Smooth muscle cell (in vitro differentiated cells): ENCODE measurements around the gene IL36A. TPM values are rescaled to one million over a fixed set of nuclear protein-coding genes. Genes with fewer than 3 reads are reported as not detected.

Source experiments
- DNase-seq: peaks from one replicate; lab custom pipeline; 2025; ENCODE audit not compliant: unreplicated experiment; lab: John Stamatoyannopoulos, UW
- H2AFZ ChIP-seq: fragments of 200-600 bp; sonication (generic); 2 replicates; pipeline ENCODE4 v1.6.0; 2016; ENCODE audit warnings: antibody characterized with exemption, low read depth, mild to moderate bottlenecking
- H3F3A ChIP-seq: fragments of 200-600 bp; sonication (generic); 2 replicates; pipeline ENCODE4 v1.6.0; 2017; ENCODE audit warnings: antibody characterized with exemption, low read depth
- H3K27ac ChIP-seq: fragments of 200-600 bp; sonication (generic); 2 replicates; pipeline ENCODE4 v1.5.1; 2016; ENCODE audit warnings: low read depth, mild to moderate bottlenecking
- H3K27me3 ChIP-seq: fragments of 200-600 bp; sonication (generic); 2 replicates; pipeline ENCODE4 v1.6.1; 2016; ENCODE audit warnings: low read depth, mild to moderate bottlenecking
- H3K36me3 ChIP-seq: fragments of 200-600 bp; sonication (generic); 2 replicates; pipeline ENCODE4 v1.5.1; 2016; ENCODE audit warnings: low read depth
- H3K4me1 ChIP-seq: fragments of 200-600 bp; sonication (generic); 2 replicates; pipeline ENCODE4 v1.5.1; 2016; ENCODE audit warnings: low read depth
- H3K4me2 ChIP-seq: fragments of 200-600 bp; sonication (generic); 2 replicates; pipeline ENCODE4 v1.6.0; 2016; ENCODE audit warnings: mild to moderate bottlenecking
- H3K4me3 ChIP-seq: fragments of 200-600 bp; sonication (generic); 2 replicates; pipeline ENCODE4 v1.5.1; 2016; ENCODE audit warnings: mild to moderate bottlenecking
- H3K79me2 ChIP-seq: fragments of 200-600 bp; sonication (generic); 2 replicates; pipeline ENCODE4 v1.6.0; 2016; ENCODE audit warnings: low read depth, mild to moderate bottlenecking
- H3K9ac ChIP-seq: fragments of 200-600 bp; sonication (generic); 2 replicates; pipeline ENCODE4 v1.6.0; 2016; ENCODE audit warnings: low read depth
- H3K9me3 ChIP-seq: fragments of 200-600 bp; sonication (generic); replicated peaks from 2 replicates; pipeline ENCODE4 v1.5.1; 2016; ENCODE audit warnings: low read depth
- H4K20me1 ChIP-seq: fragments of 200-600 bp; sonication (generic); 2 replicates; pipeline ENCODE4 v1.6.0; 2016; ENCODE audit warnings: low read depth
- WGBS: methylation state at CpG from one replicate; pipeline ENCODE4 v1.1.7; 2016; ENCODE audit warnings: low lambda C conversion rate; 5-methylcytosine and 5-hydroxymethylcytosine counted together
- polyA plus RNA-seq: library from polyadenylated mRNA; unstranded; fragments of >200 nt; fragmentation: Nextera tagmentation; extraction: Ambion mirVana; gene quantifications from 2 replicates; pipeline ENCODE4 v1.2.1, GENCODE V29; 2016
- total RNA-seq: library from RNA; depleted of rRNA; stranded (reverse); fragments of >200 nt; gene quantifications from 2 replicates; pipeline ENCODE4 v1.2.3, GENCODE V29; 2014
- TF ChIP-seq, protein P1 (sequence below): fragments of 200-600 bp; sonication (generic); IDR thresholded peaks from 2 replicates; pipeline ENCODE4 v1.5.1; 2017; ENCODE audit warnings: borderline replicate concordance, mild to moderate bottlenecking, antibody characterized with exemption; ENCODE audit not compliant: insufficient read depth, poor library complexity, severe bottlenecking

The IL36A gene
- total and polyA plus RNA-seq, 2 experiments from 2014 or later, result not detected

- Histone ChIP-seq H3F3A (no peaks in the 10 kb centered on the region), H3K27ac (no peak within 1 kb of the TSS), H3K79me2 (no peaks in the 10 kb centered on the region), H3K36me3 (no peaks in the 10 kb centered on the region), H3K4me3 (no peak within 1 kb of the TSS), H3K27me3 (peaks cover 81% of the 10 kb centered on the region), H3K9ac (no peak within 1 kb of the TSS), H3K4me2 (no peak within 1 kb of the TSS), H2AFZ (no peak within 1 kb of the TSS), H3K4me1 (no peaks in the 10 kb centered on the region), H3K9me3 (no peaks in the 10 kb centered on the region), H4K20me1 (no peaks in the 10 kb centered on the region)
- no peak for DNase-seq
- TF ChIP-seq, protein P1, sequence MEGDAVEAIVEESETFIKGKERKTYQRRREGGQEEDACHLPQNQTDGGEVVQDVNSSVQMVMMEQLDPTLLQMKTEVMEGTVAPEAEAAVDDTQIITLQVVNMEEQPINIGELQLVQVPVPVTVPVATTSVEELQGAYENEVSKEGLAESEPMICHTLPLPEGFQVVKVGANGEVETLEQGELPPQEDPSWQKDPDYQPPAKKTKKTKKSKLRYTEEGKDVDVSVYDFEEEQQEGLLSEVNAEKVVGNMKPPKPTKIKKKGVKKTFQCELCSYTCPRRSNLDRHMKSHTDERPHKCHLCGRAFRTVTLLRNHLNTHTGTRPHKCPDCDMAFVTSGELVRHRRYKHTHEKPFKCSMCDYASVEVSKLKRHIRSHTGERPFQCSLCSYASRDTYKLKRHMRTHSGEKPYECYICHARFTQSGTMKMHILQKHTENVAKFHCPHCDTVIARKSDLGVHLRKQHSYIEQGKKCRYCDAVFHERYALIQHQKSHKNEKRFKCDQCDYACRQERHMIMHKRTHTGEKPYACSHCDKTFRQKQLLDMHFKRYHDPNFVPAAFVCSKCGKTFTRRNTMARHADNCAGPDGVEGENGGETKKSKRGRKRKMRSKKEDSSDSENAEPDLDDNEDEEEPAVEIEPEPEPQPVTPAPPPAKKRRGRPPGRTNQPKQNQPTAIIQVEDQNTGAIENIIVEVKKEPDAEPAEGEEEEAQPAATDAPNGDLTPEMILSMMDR, result no peak
- 81% methylated on average over 7 of the region's 7 CpGs for WGBS
These were observed 27.7 kb upstream of the IL36A start, which contains the start of gene IL36G for GRCh38 chr2:112977559-112978056. Gene IL36G, plus strand, starts transcription at chr2:112978006. Its CDS starts 633 bp downstream, at chr2:112978639.

GRCh38 chr2:112979731-112980130 is 25.5 kb upstream of the IL36A start:
- Histone ChIP-seq H3K27me3 (peaks cover 66% of the 10 kb centered on the region), H3K9me3 (no peaks in the 10 kb centered on the region), H3F3A (no peaks in the 10 kb centered on the region), H3K27ac (no peak overlapping the region), H3K36me3 (no peaks in the 10 kb centered on the region), H3K79me2 (no peaks in the 10 kb centered on the region), H4K20me1 (no peaks in the 10 kb centered on the region), H3K4me2 (no peak overlapping the region), H3K4me1 (no peaks in the 10 kb centered on the region), H2AFZ (no peak overlapping the region), H3K9ac (no peak overlapping the region), H3K4me3 (no peak overlapping the region)
- no peak for DNase-seq
- 72% methylated on average over 1 of the region's 1 CpG for WGBS
- TF ChIP-seq, protein P1, result no peak

DNA sequence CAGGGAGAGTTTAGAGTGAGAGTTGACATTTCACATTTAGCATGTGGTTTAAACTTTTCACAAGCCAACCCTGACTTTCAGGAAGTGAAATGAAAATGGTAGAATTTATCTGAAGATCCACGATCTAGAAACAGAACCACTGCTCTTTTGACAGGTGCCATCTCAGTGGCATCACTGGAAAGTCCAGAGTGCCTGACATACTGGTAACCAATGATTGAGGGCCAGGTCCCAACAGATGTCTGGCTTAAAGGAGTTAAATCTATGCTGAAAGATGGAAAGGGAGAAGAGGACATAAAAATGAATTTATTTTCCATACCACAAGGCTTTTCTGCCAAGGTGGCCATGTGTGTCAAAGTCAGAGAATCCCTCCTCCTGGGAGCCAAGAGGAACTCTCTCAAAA is 24.7 kb upstream of the IL36A start:
- Histone ChIP-seq H3K9me3 (no peaks in the 10 kb centered on the region), H3K79me2 (no peaks in the 10 kb centered on the region), H3K4me3 (no peak overlapping the region), H3K9ac (no peak overlapping the region), H2AFZ (no peak overlapping the region), H3K27me3 (peaks cover 59% of the 10 kb centered on the region), H4K20me1 (no peaks in the 10 kb centered on the region), H3K4me2 (no peak overlapping the region), H3K36me3 (no peaks in the 10 kb centered on the region), H3K4me1 (no peaks in the 10 kb centered on the region), H3F3A (no peaks in the 10 kb centered on the region), H3K27ac (no peak overlapping the region)
- 65% methylated on average over 1 of the region's 1 CpG for WGBS
- DNase-seq, result no peak
- TF ChIP-seq, protein P1, result no peak

DNA sequence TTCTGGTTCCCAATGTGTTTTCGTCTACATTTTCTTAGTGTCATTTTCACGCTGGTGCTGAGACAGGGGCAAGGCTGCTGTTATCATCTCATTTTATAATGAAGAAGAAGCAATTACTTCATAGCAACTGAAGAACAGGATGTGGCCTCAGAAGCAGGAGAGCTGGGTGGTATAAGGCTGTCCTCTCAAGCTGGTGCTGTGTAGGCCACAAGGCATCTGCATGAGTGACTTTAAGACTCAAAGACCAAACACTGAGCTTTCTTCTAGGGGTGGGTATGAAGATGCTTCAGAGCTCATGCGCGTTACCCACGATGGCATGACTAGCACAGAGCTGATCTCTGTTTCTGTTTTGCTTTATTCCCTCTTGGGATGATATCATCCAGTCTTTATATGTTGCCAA is 20.2 kb upstream of the IL36A start:
- H3K27me3 ChIP-seq, result peaks cover 21% of the 10 kb centered on the region
- H3K4me1 ChIP-seq, result no peaks in the 10 kb centered on the region
- H3K4me2 ChIP-seq, result no peak overlapping the region
- H2AFZ ChIP-seq, result no peak overlapping the region
- H4K20me1 ChIP-seq, result no peaks in the 10 kb centered on the region
- H3K79me2 ChIP-seq, result no peaks in the 10 kb centered on the region
- H3K27ac ChIP-seq, result no peak overlapping the region
- H3F3A ChIP-seq, result no peaks in the 10 kb centered on the region
- WGBS, result 90% methylated on average over 5 of the region's 5 CpGs
- no peaks in the 10 kb centered on the region for H3K9me3 ChIP-seq
- no peak overlapping the region for H3K4me3 ChIP-seq
- DNase-seq, result no peak
- no peak overlapping the region for H3K9ac ChIP-seq
- TF ChIP-seq, protein P1, result no peak
- no peaks in the 10 kb centered on the region for H3K36me3 ChIP-seq
